Fibroblast of the conjunctiva (primary cell): ENCODE data around the gene BIRC3.

Experiments used
- DNase-seq: peaks from one replicate; pipeline ENCODE4 v3.0.0-alpha.2; 2010; ENCODE audit warnings: low read depth

Gene BIRC3

GRCh38 chr11:102317099-102317767 is at the start of gene BIRC3:
TSS of gene BIRC3 (plus strand) at chr11:102317484. CDS start at chr11:102324510, 7,026 bp downstream.
- DNase-seq, result peak; percentile 75

GRCh38 chr11:102267609-102268008 is 49.7 kb upstream of the BIRC3 start:
- DNase-seq, result no peak

DNA sequence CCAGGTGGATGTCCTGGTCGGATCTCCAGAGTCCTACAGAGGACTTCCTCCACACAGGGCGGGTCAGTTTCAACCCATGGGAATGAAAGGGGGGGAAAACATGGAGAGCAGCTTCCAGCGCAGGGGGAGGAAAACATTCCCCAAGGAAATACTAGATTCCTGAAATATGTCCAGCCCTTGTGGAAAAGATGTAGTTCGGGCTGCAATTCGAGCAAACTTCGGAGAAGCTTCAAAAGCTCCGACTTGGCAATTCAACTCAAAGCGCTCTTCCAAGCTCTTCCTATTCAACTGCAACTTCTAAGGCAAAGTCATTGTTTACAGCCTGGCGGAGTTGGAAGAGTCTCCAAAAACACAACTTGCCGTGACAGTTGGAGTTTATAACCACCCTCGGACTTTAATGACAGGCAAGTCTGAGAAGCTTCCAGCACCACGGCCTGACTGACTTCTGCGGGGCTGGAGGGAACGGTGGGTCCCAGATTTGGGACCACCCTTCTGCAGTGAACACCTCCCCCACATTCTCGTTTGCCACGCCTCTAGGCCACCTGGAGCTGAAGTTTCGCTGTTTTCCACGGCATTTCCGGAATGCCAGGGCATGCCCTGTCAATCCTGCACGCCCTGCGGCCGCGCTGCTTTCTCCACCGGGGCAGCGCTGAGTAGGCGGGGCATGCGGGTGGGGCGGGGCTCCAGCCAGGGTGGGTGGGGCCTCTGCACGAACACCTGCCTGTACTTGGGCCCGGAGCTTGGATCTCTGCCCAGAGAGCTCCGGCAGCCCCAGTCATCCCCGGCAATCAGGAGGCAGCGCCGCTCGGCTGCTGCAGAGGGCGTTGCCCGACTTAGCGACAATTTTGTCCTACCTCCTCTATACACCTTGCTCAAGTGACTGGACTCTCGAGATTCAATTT is 49.0 kb upstream of the BIRC3 start:
- peak; percentile 56 for DNase-seq

DNA sequence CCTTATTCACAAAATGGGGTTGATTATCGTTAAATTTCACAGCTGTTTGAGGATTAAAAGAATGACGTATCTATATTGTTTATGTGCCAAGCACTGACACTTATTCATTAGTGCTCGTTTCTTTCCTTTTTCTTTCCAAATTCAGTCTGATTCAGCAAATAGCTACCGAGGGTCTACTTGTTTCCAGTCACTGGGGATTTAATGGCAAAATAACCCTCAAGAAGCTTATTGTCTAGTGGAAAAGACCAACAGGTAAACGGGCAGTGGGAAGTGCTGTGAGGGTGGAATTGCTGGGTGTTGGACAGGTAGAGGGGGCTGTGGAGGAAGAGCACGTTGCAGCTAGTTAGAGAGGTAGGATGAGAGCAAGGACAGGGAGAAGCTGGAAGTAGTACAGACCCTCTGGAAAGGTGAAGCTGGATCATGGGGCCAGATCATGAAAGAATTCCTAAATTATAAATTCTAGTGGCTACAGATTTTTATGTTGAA is 48.3 kb upstream of the BIRC3 start:
- DNase-seq, result no peak

- DNase-seq, result no peak
Observed at GRCh38 chr11:102269927-102270326, 47.4 kb upstream of the BIRC3 start.

DNA sequence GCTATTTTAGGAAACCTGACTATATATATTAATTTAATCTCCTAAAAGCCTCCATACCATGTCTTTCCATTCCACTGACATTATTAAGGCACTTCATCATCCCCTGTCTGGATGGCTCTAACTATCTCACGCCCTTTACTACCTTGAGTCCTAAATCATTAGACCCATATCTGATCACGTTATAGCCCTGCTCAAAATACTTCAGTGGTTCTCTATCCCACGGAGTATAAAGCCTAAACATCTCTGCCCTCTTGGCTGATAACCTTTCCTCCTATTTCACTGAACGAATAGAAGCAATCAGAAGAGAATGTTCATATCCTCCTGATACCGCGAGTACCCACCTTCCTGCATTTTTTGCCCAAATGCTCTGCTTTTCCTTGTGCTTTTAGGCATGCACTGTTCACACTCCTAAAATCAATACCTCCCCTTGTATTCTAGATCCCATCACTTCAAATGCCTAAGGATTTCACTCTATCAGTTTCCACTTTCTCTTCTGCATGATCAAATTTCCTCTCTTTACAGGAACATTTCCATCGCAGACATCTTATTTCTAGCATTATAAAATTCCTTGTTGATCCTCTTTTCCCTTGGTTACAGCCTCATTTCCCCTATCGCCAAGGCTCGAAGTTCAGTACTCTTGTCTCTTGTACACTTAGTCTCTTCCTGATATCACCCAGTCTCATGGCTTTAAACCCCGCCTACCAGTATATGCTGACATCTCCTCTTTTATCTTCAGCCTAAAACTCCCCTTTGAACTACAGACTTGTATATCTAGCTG is 45.0 kb upstream of the BIRC3 start:
- DNase-seq, result no peak

DNA sequence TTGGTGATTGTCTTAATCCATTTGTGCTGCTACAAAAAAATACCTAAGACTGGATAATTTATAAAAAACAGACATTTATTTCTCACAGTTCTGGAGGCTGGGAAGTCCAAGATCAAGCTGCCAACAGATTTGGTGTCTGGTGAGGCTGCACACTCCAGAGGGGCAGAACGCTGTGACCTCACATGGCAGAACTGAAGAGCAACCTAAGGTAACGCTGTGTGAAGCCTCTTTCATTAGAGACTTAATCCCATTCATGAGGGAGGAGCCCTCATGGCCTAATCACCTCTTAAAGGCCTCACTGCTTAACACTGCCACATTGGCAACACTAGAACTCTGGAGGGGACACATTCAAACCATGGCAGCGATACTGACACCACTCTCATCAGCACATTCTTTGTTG is 42.7 kb upstream of the BIRC3 start:
- no peak for DNase-seq

GRCh38 chr11:102276362-102276761 is 40.9 kb upstream of the BIRC3 start:
- DNase-seq, result no peak

- no peak for DNase-seq
Observed at GRCh38 chr11:102276783-102277182, 40.5 kb upstream of the BIRC3 start.

- peak; percentile 67 for DNase-seq
Observed at GRCh38 chr11:102279641-102280170, 37.6 kb upstream of the BIRC3 start.

DNA sequence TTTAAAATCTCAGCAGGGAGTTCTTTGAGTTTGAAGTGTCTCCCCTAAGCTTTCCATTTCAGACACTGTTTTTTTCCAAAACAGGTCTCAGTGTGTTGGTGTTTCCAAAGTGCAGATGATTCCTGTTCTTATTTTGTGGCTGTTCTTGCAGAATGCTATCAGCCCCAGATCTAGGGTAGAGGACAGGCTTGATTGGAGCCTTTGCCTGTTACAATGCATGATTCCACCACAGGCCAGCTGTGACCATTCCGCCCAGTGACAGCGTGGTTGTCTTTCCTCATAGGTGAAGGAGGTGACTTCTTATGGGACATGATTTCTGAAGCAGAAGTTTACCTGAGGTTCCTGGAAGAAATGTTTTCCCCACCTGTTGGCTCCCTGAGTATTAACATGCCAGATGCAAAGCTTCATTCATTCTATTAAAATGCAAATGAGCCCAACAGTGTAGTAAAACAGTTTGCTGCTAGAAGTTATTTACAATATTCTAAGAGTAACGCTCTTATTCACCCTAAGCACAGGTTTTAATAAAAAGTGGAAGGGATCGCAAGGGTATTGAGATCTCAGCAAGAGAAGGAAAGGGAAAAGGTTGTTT is 36.9 kb upstream of the BIRC3 start:
- DNase-seq, result no peak

DNA sequence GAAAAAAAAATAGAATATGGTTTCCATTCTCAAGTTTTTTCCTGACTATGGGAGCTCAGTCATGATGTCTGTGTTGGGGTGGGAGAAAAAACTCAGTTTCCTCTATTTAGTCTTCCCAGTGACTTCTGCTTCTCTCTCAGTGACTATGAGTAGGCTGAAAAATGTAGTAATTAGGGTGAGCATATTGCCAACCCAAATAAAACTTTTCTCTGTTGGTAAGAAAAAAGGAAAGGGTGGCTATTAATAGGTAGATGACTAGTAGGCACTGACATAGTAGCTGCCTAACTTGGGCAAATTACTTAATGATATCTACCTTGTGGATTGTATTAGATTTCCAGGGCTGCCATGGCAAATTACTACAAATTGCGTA is 34.2 kb upstream of the BIRC3 start:
- no peak for DNase-seq

GRCh38 chr11:102284008-102284407 is 33.3 kb upstream of the BIRC3 start:
- DNase-seq, result no peak

DNA sequence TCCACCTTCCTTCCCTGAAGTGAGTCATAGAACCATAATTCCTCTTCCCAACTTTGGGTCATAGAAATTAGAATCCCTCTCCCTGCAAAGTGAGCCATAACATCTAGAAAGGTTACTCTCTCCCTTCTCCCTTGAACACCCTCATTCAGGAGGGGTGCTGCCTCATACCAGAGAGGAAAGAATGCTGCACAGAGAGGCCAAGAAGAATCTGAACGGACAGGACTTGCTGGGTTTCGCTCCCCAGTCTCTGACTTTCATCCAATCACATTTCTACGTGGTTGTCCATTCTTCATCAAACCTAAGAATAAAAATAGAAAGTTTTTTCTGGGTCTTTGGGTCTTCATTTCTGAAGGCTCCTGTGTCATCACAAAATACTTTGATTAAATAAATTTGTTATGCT is 31.0 kb upstream of the BIRC3 start:
- no peak for DNase-seq

- peak; percentile 70 for DNase-seq
Observed at GRCh38 chr11:102287964-102288724, 29.1 kb upstream of the BIRC3 start.

DNA sequence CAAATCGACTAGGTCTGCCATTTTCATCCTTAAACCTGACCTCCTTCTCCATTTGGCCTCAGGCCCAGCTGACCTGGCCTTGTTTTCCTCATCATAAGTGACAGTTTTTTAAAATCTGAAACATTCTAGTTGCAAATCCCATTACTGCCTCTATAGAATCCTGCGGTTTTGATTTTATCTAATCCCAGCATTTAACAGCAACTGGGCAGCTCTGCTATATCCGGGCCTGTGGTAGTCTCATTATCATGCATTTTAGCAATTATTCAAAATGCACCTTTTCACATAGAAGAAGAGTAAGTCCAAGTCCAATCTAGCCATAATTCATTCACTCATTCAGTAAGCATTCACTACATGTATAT is 28.6 kb upstream of the BIRC3 start:
- no peak for DNase-seq

GRCh38 chr11:102289592-102289991 is 27.7 kb upstream of the BIRC3 start:
- DNase-seq, result no peak

DNA sequence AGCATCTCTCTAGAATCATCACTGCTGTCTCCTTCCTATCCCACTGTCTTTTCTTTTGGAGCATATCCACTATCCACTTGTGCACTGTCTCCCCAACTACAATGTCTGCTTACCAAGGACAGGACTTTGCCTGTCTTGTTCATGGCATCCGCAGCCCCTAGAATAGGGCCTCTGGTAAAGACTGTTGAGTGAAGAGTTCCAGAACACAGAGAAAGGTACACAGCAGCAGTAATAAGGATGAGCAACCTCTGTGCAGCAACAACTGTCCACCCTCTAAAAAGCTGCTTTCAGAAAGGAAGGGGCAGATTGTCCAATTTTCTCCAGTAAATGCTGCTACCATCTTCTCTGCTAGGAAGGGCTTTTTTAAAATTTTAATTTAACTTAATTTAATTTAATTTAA is 25.5 kb upstream of the BIRC3 start:
- DNase-seq, result no peak

DNA sequence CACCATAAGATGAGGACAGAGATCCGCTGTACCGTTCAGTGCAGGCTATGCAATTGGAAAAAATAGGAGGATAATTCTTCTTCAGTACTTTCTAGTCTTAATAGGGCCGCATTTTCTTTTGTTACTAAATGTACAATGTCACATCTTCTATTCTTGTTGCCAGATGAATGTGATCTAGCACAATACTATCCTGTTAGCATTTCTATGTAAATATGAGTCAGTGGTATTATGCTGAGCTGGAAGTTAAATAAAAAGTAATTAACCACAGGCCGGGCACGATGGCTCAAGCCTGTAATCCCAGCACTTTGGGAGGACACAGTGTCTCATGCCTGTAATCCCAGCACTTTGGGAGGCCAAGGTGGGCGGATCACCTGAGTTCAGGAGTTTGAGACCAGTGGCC is 24.4 kb upstream of the BIRC3 start:
- DNase-seq, result no peak

DNA sequence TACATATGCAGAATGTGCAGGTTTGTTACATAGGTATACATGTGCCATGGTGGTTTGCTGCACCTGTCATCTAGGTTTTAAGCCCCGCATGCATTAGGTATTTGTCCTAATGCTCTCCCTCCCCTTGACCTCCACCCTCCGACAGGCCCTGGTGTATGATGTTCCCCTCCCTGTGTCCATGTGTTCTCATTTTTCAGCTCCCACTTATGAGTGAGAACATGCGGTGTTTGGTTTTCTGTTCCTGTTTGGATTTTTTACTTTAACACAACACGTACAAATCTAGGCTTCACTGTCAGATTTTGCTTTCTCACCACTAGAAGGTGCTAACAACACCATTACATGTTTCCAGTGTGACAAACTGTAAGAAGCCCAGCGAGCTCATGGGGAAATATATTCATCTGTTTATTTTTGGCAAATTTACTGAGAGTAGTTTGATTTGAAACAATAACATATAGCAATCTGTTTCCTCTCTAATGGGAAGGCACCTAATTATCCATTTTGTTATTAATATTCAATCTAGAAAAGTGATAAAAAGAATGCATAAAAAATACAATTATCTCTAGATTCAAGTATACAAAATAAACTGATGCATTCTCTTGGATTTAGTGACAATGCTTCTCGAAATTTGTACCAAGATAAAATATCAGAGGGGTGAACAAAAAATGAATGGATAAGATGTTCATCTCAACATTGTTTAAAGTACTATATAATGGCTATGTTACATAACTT is 23.2 kb upstream of the BIRC3 start:
- peak; percentile 47 for DNase-seq

GRCh38 chr11:102295045-102295444 is 22.2 kb upstream of the BIRC3 start:
- no peak for DNase-seq
